Measurements from ENCODE around the gene FBXO17.

FBXO17 gene

DNA sequence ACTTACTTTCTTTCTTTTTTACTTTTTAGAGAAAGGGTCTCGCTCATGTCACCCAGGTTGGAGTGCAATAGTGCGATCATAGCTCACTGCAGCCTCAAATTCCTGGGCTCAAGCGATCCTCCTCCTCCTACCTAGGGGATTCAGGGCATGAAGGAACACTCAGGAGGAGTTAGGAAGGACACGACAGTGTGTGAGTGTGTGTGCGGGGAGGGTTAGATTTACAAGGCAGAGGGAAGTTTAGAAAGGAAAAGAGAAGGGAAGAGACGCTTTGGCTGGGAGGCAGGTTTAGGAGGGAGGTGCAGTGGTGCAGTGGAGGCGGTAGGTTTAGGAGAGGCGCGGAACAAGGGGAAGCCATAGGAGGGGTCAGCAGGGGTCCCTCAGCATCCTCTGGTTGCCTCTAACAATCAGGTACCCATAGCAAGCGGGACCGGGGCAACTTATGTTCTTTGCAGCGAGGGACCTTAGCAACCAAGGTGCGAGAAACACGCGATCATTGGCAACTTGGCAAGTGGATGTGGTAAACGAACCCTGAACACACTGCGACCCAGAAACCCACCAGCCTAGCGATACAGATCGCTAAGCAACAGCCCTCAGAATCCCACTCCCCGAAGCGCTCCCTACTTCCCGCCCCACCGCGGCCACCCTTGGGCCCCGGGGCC, 76.6 kb downstream of the FBXO17 start:
- TF ChIP-seq, protein P1, sequence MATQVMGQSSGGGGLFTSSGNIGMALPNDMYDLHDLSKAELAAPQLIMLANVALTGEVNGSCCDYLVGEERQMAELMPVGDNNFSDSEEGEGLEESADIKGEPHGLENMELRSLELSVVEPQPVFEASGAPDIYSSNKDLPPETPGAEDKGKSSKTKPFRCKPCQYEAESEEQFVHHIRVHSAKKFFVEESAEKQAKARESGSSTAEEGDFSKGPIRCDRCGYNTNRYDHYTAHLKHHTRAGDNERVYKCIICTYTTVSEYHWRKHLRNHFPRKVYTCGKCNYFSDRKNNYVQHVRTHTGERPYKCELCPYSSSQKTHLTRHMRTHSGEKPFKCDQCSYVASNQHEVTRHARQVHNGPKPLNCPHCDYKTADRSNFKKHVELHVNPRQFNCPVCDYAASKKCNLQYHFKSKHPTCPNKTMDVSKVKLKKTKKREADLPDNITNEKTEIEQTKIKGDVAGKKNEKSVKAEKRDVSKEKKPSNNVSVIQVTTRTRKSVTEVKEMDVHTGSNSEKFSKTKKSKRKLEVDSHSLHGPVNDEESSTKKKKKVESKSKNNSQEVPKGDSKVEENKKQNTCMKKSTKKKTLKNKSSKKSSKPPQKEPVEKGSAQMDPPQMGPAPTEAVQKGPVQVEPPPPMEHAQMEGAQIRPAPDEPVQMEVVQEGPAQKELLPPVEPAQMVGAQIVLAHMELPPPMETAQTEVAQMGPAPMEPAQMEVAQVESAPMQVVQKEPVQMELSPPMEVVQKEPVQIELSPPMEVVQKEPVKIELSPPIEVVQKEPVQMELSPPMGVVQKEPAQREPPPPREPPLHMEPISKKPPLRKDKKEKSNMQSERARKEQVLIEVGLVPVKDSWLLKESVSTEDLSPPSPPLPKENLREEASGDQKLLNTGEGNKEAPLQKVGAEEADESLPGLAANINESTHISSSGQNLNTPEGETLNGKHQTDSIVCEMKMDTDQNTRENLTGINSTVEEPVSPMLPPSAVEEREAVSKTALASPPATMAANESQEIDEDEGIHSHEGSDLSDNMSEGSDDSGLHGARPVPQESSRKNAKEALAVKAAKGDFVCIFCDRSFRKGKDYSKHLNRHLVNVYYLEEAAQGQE (IDR thresholded peaks at IDR 0.05; ENCODE audit: insufficient read depth in 1 of 2, low read depth in 2 of 2, low read length in 2 of 2) = no peak
- TF ChIP-seq TAF1 (IDR thresholded peaks at IDR 0.05; ENCODE audit: borderline replicate concordance, insufficient read depth, low read length) = no peak
- TF ChIP-seq POLR2AphosphoS5 (IDR thresholded peaks at IDR 0.05; ENCODE audit: low read depth, low read length) = no peak
- no peak for TF ChIP-seq FOXP2 (optimal IDR thresholded peaks at IDR 0.05; ENCODE audit: borderline replicate concordance, extremely low read depth, extremely low read length, insufficient read depth)
- TF ChIP-seq SIN3A (IDR thresholded peaks at IDR 0.05; ENCODE audit: borderline replicate concordance, insufficient read depth, low read length) = no peak

DNA sequence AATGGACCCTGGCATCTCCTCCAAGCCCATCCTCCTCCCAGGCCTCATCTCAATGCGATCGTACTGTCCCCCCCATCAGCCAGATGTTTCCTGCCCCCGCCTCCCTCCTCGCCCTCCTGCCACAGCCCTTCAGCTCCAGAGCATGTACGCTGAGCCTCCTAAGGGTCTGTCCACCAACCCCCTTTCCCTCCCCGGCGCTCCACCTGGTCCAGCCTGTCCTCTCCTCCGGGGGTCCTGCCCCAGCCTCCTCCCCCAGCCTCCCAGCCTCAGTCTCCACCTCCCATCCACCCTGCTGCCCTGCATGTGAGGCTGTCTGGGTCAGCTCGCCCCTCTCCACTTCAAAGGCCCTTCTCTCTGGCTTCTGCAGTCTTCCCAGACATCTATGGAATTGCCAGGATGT, 80.6 kb downstream of the FBXO17 start:
- TF ChIP-seq, protein P1 (IDR thresholded peaks at IDR 0.05; ENCODE audit: insufficient read depth in 1 of 2, low read depth in 2 of 2, low read length in 2 of 2) = no peak
- TF ChIP-seq TAF1 (IDR thresholded peaks at IDR 0.05; ENCODE audit: borderline replicate concordance, insufficient read depth, low read length) (no peak), SIN3A (IDR thresholded peaks at IDR 0.05; ENCODE audit: borderline replicate concordance, insufficient read depth, low read length) (no peak), FOXP2 (optimal IDR thresholded peaks at IDR 0.05; ENCODE audit: borderline replicate concordance, extremely low read depth, extremely low read length, insufficient read depth) (no peak), POLR2AphosphoS5 (IDR thresholded peaks at IDR 0.05; ENCODE audit: low read depth, low read length) (no peak)

DNA sequence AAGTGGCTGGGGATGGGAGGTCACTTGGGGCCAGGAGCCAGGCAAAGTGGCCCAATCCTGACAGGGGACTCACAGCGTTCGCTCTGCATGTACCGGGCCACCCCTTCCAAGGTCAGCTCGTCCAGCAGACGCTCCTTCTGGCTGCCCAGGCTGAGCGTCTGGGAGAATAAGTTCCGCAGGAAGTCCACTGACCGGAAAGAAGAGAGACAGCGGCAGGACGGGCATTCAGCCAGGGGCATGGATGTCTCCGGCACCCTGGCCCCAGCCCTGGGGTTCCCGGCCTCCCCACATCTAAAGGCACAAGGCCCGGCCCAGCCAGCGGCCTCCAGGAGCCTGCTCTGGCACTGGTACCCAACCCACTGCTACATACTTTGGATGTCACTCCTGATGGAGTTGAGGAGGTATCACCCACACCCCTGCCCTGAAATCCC, 82.2 kb downstream of the FBXO17 start:
- TF ChIP-seq FOXP2 (optimal IDR thresholded peaks at IDR 0.05; ENCODE audit: borderline replicate concordance, extremely low read depth, extremely low read length, insufficient read depth) = peak; percentile 67
- TF ChIP-seq POLR2AphosphoS5 (IDR thresholded peaks at IDR 0.05; ENCODE audit: low read depth, low read length) = 0 out of 2 replicates have a peak, but pooled peaks have one; percentile 30
- TF ChIP-seq, protein P1 (IDR thresholded peaks at IDR 0.05; ENCODE audit: insufficient read depth in 1 of 2, low read depth in 2 of 2, low read length in 2 of 2) = no peak
- no peak for TF ChIP-seq TAF1 (IDR thresholded peaks at IDR 0.05; ENCODE audit: borderline replicate concordance, insufficient read depth, low read length)
- no peak for TF ChIP-seq SIN3A (IDR thresholded peaks at IDR 0.05; ENCODE audit: borderline replicate concordance, insufficient read depth, low read length)

DNA sequence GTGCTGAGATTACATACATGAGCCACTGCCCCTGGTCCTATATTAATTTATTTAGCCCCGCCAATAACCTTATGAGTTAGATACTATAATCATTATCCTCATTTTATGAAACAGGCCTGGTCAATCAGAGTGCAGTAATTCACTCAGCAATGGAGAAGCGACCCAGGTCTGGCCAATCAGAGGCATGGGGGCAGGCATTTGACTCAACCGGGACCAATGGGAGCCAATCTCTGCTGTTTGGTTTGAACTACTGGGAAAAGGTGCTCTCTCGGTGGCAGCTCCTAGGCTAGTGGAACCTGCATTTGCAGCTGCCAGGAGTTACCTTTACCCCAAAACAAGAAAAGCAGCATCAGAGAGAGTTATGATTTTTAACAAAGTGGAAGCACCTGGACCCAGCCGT, 82.7 kb downstream of the FBXO17 start:
- TF ChIP-seq TAF1 (IDR thresholded peaks at IDR 0.05; ENCODE audit: borderline replicate concordance, insufficient read depth, low read length) = no peak
- no peak for TF ChIP-seq SIN3A (IDR thresholded peaks at IDR 0.05; ENCODE audit: borderline replicate concordance, insufficient read depth, low read length)
- TF ChIP-seq POLR2AphosphoS5 (IDR thresholded peaks at IDR 0.05; ENCODE audit: low read depth, low read length) = no peak
- TF ChIP-seq, protein P1 (IDR thresholded peaks at IDR 0.05; ENCODE audit: insufficient read depth in 1 of 2, low read depth in 2 of 2, low read length in 2 of 2) = no peak
- no peak for TF ChIP-seq FOXP2 (optimal IDR thresholded peaks at IDR 0.05; ENCODE audit: borderline replicate concordance, extremely low read depth, extremely low read length, insufficient read depth)

All from PFSK-1 (cell line).